Heart left ventricle (tissue), 16 donors: ENCODE results near the gene DIABLO. TPM values are rescaled to one million over a fixed set of nuclear protein-coding genes. Genes with fewer than 3 reads are reported as not detected.
A peak's percentile ranks its signal among the peaks of the same experiment; 100 is the strongest.

Source experiments
- ATAC-seq, 4 donors: fragments of 200-7000 bp; cut with Tn5 transposase; one replicate each; pipeline ENCODE4 v1.9.1; 2020 to 2022; ENCODE audit warnings: moderate library complexity in 4 of 4, mild to moderate bottlenecking in 3 of 4, moderate number of reproducible peaks in 1 of 4
- DNase-seq, 5 donors: peaks; one replicate each; pipeline ENCODE4 v3.0.0-alpha.2; 2020
- H3K27ac ChIP-seq, 12 donors: fragments of 200-600 bp; sonication (generic) in 4 of 12; one replicate each; pipeline versions ENCODE4 v1.5.0 to v1.8.0; 2016 to 2022; ENCODE audit warnings: mild to moderate bottlenecking in 2 of 12
- H3K27me3 ChIP-seq, 9 donors: fragments of 200-600 bp; sonication (generic) in 2 of 9; one replicate each; pipeline versions ENCODE4 v1.5.1 to v1.8.0; 2016 to 2022; ENCODE audit warnings: mild to moderate bottlenecking in 3 of 9
- H3K36me3 ChIP-seq, 9 donors: fragments of 200-600 bp; sonication (generic) in 2 of 9; one replicate each; pipeline versions ENCODE4 v1.5.0 to v1.8.0; 2018 to 2022; ENCODE audit warnings: mild to moderate bottlenecking in 2 of 9
- H3K4me1 ChIP-seq, 12 donors: fragments of 200-600 bp; sonication (generic) in 4 of 12; one replicate each; pipeline versions ENCODE4 v1.5.0 to v1.8.0; 2016 to 2022; ENCODE audit warnings: mild to moderate bottlenecking in 3 of 12
- H3K4me3 ChIP-seq, 12 donors: fragments of 200-600 bp; sonication (generic) in 4 of 12; one replicate each; pipeline versions ENCODE4 v1.5.0 to v1.8.0; 2017 to 2022; ENCODE audit warnings: mild to moderate bottlenecking in 9 of 12, moderate library complexity in 4 of 12
- H3K9me3 ChIP-seq, 12 donors: fragments of 200-600 bp; sonication (generic) in 4 of 12; one replicate each; pipeline versions ENCODE4 v1.5.0 to v1.8.0; 2016 to 2022; ENCODE audit warnings: mild to moderate bottlenecking in 1 of 12
- CTCF ChIP-seq, 12 donors: fragments of 200-600 bp; sonication (generic) in 4 of 12; IDR thresholded peaks; one replicate each; pipeline versions ENCODE4 v1.5.0 to v1.8.0; 2018 to 2022; ENCODE audit warnings: antibody characterized with exemption in 12 of 12, mild to moderate bottlenecking in 5 of 12
- POLR2A ChIP-seq, 2 donors: fragments of 450-650 bp; IDR thresholded peaks; one replicate each; pipeline ENCODE4 v1.6.1; 2017; ENCODE audit warnings: antibody characterized with exemption in 2 of 2, mild to moderate bottlenecking in 2 of 2, moderate library complexity in 2 of 2
- WGBS, 4 donors: extraction: QIAGEN DNeasy Blood & Tissue Kit in 2 of 4; methylation state at CpG; one replicate each; pipeline versions ENCODE4 v1.1.5 to v1.1.7; 2013 to 2018; 5-methylcytosine and 5-hydroxymethylcytosine counted together
- intact Hi-C, 10 donors: fragments of 100-400 bp; cut with DNase I; formaldehyde crosslinking; loops; one replicate each; pipeline versions ENCODE4 v1.11.1 to v1.14.2; 2022
- polyA plus RNA-seq, 2 donors: library from polyadenylated mRNA; stranded (reverse); fragments of 200-250 nt; gene quantifications; one replicate each; pipeline ENCODE4 v1.2.3, GENCODE V29; 2013
- total RNA-seq, 9 donors: library from RNA; depleted of rRNA in 2 of 9; stranded (reverse); fragments of >200 nt in 2 of 9; fragmentation: NEBNext Ultra II Directional in 3 of 9; extraction: Animal tissue kit (Norgen Biotek cat#: 25700) in 3 of 9; gene quantifications; one replicate each; pipeline versions ENCODE4 v1.1.0 to v1.2.4, GENCODE V29; 2016 to 2023
- donor health status: ischemic (EF 13 %, LVEDD 7.1; RV severe dilation, severe dysfunction).
- donor health status: healthy with polysubstance abuse.
- donor health status: DM: no; HTN: yes; CAD: no.
- donor health status: DM: no; HTN: no; CAD: no.
- donor health status: ischemic (EF 25% LVEDD 6.9; RV normal size, moderate dysfunction).
- donor health status: ischemic (EF 25% LVEDD 5.7; RV mildly dilated, moderate dysfunction).
- donor health status: healthy.
- donor health status: DM: yes; HTN: yes; CAD: no.
- donor health status: ischemic (EF 35%, LVEDD 5.7; RV mildly dilated, moderate dysfunction).
- donor health status: nonischemic (EF 11% LVEDD 7.7; RV severe dilation, severe dysfunction).
- donor health status: DM: yes; HTN: yes; CAD: no.
- donor health status: PGD.
- donor health status: ischemic (EF 29% LVEDD 5.4; RV normal size, mild dysfunction).
- donor health status: nonischemic (EF 23%, LVEDD 6.1; RV moderate dilation, normal function).

DIABLO gene
- total and polyA plus RNA-seq, 11 donors: 26.4 to 72.6 (median 34.8) TPM

GRCh38 chr12:122194804-122195203 is 31.0 kb downstream of the DIABLO start:
- Histone ChIP-seq H3K27me3 (peaks cover 0 to 14% (median 3%) of the 10 kb centered on the region in 9 donors), H3K9me3 (peaks cover 0 to 5% (median 0%) of the 10 kb centered on the region in 12 donors), H3K27ac (no peak overlapping the region), H3K4me1 (no peaks in the 10 kb centered on the region), H3K4me3 (no peak overlapping the region), H3K36me3 (no peaks in the 10 kb centered on the region)
- ATAC-seq: no peak
- intact Hi-C loops: loop anchor here in 4 of 10 donors (5.0 to 10.0 kb wide), 4 partner anchors 60 to 143 kb away; no protein-coding TSS in a partner anchor
- 59 to 70% (median 67%) methylated on average over 1 of the region's 1 CpG for WGBS, 4 donors
- no peak for DNase-seq
- TF ChIP-seq POLR2A (IDR thresholded peaks at IDR 0.05) (no peak), CTCF (IDR thresholded peaks at IDR 0.05) (no peak)

GRCh38 chr12:122192441-122192840 is 33.4 kb downstream of the DIABLO start:
- DNase-seq (no peak), ATAC-seq (no peak)
- Histone ChIP-seq H3K27me3 (no peaks in the 10 kb centered on the region), H3K27ac (no peak overlapping the region), H3K36me3 (no peaks in the 10 kb centered on the region), H3K4me3 (no peak overlapping the region), H3K4me1 (no peaks in the 10 kb centered on the region), H3K9me3 (peaks cover 0 to 5% (median 0%) of the 10 kb centered on the region in 12 donors)
- intact Hi-C loops: loop anchor here in 4 of 10 donors (5.0 to 10.0 kb wide), 4 partner anchors 58 to 140 kb away; no protein-coding TSS in a partner anchor
- no peak for TF ChIP-seq CTCF (IDR thresholded peaks at IDR 0.05)
- no peak for TF ChIP-seq POLR2A (IDR thresholded peaks at IDR 0.05)
- WGBS, 4 donors: 74 to 89% (median 78%) methylated on average over 11 of the region's 11 CpGs

GRCh38 chr12:122190842-122191668 is 34.8 kb downstream of the DIABLO start:
- no peak overlapping the region for H3K27ac ChIP-seq
- H3K4me1 ChIP-seq: no peaks in the 10 kb centered on the region
- no peaks in the 10 kb centered on the region for H3K36me3 ChIP-seq
- H3K9me3 ChIP-seq: peaks cover 0 to 5% (median 0%) of the 10 kb centered on the region in 12 donors
- no peak overlapping the region for H3K4me3 ChIP-seq
- DNase-seq: peak in 1 of 5 donors; percentile 49
- whole genome bisulfite sequencing, 4 donors: 65 to 67% (median 66%) methylated on average over 18 of the region's 18 CpGs
- no peaks in the 10 kb centered on the region for H3K27me3 ChIP-seq
- ATAC-seq: peak; percentile 66 to 82 (median 72)
- intact Hi-C loops: loop anchor here in 4 of 10 donors (5.0 to 10.0 kb wide), 4 partner anchors 56 to 139 kb away; no protein-coding TSS in a partner anchor
- TF ChIP-seq CTCF (IDR thresholded peaks at IDR 0.05) (peak; percentile 48 to 72 (median 60)), POLR2A (IDR thresholded peaks at IDR 0.05) (no peak)
